IMR-90 (cell line): Measurements from ENCODE around the gene SLC5A11. TPM values are rescaled to one million over a fixed set of nuclear protein-coding genes. Genes with fewer than 3 reads are reported as not detected.

ENCODE experiments used
- ATAC-seq: fragments of 200-7000 bp; cut with Tn5 transposase; 2 replicates; pipeline ENCODE4 v1.9.1; 2020; ENCODE audit warnings: low read depth, mild to moderate bottlenecking, moderate library complexity
- BruUV-seq: library from RNA; stranded (reverse); fragments of 400-500 nt; replicated peaks from 2 replicates; lab custom pipeline; 2021; lab: Mats Ljungman, UMichigan
- CTCF ChIA-PET: fragments of 300-600 bp; formaldehyde crosslinking; extraction: SDS; loops from one replicate; lab custom pipeline; 2021; ENCODE audit warnings: antibody characterized with exemption; lab: Yijun Ruan, JAX
- POLR2A ChIA-PET: fragments of 300-600 bp; sonication (Branson Sonifier 250); formaldehyde crosslinking; loops from one replicate; lab custom pipeline; 2022; ENCODE audit warnings: antibody characterized with exemption; ENCODE audit not compliant: unreplicated experiment; lab: Charles Lee
- DNase-seq: peaks from one replicate; pipeline ENCODE4 v3.0.0; 2013
- H2AFZ ChIP-seq: replicated peaks from 2 replicates; pipeline ENCODE3; 2013; ENCODE audit warnings: low read length, mild to moderate bottlenecking; ENCODE audit not compliant: poor library complexity
- H2AK5ac ChIP-seq: 2 replicates; pipeline ENCODE4 v1.6.1; 2013; ENCODE audit warnings: low read depth, low read length, inconsistent platforms
- H2AK9ac ChIP-seq: replicated peaks from 2 replicates; pipeline ENCODE3; 2013; ENCODE audit warnings: mild to moderate bottlenecking, low read depth, low read length, moderate library complexity; ENCODE audit not compliant: poor library complexity
- H2BK120ac ChIP-seq: 2 replicates; pipeline ENCODE4 v1.6.1; 2013; ENCODE audit warnings: low read depth, low read length, inconsistent platforms
- H2BK15ac ChIP-seq: 3 replicates; pipeline ENCODE4 v1.6.1; 2013; ENCODE audit warnings: low read depth, low read length, inconsistent platforms
- H2BK20ac ChIP-seq: 2 replicates; pipeline ENCODE4 v1.6.1; 2013; ENCODE audit warnings: low read depth, mild to moderate bottlenecking, inconsistent platforms, low read length, moderate library complexity
- H2BK5ac ChIP-seq: 2 replicates; pipeline ENCODE4 v1.6.1; 2013; ENCODE audit warnings: mild to moderate bottlenecking, low read depth, low read length, inconsistent platforms; ENCODE audit not compliant: poor library complexity, severe bottlenecking
- H3K14ac ChIP-seq: replicated peaks from 2 replicates; pipeline ENCODE4 v1.6.1; 2013; ENCODE audit warnings: low read depth, low read length, inconsistent platforms
- H3K18ac ChIP-seq: 2 replicates; pipeline ENCODE4 v1.6.1; 2013; ENCODE audit warnings: low read depth, low read length, control low read depth
- H3K23ac ChIP-seq: 2 replicates; pipeline ENCODE4 v1.6.1; 2013; ENCODE audit warnings: low read depth, low read length, inconsistent platforms
- H3K27ac ChIP-seq: 2 replicates; pipeline ENCODE4 v1.5.1; 2013; ENCODE audit warnings: mild to moderate bottlenecking, control low read depth, low read length; ENCODE audit not compliant: insufficient read depth
- H3K27me3 ChIP-seq: 2 replicates; pipeline ENCODE4 v1.6.1; 2013; ENCODE audit warnings: low read length; ENCODE audit not compliant: control insufficient read depth, insufficient read depth
- H3K36me3 ChIP-seq: 2 replicates; pipeline ENCODE4 v1.6.1; 2013; ENCODE audit warnings: low read length, mixed read lengths; ENCODE audit not compliant: control insufficient read depth, insufficient read depth
- H3K4ac ChIP-seq: 2 replicates; pipeline ENCODE4 v1.6.1; 2013; ENCODE audit warnings: low read depth, low read length, inconsistent platforms
- H3K4me1 ChIP-seq: 2 replicates; pipeline ENCODE4 v1.6.1; 2013; ENCODE audit warnings: low read length, mixed read lengths; ENCODE audit not compliant: control insufficient read depth, insufficient read depth
- H3K4me2 ChIP-seq: 2 replicates; pipeline ENCODE4 v1.6.1; 2013; ENCODE audit warnings: low read depth, mild to moderate bottlenecking, control low read depth, low read length, moderate library complexity
- H3K4me3 ChIP-seq: 2 replicates; pipeline ENCODE4 v1.5.1; 2013; ENCODE audit warnings: low read depth, mild to moderate bottlenecking, control low read depth, low read length, moderate library complexity; ENCODE audit not compliant: insufficient read depth
- H3K56ac ChIP-seq: 2 replicates; pipeline ENCODE4 v1.6.1; 2013; ENCODE audit warnings: low read length, inconsistent platforms; ENCODE audit not compliant: insufficient read depth; ENCODE audit errors: extremely low read depth
- H3K79me1 ChIP-seq, 2 experiments: 2 replicates each; pipeline ENCODE4 v1.6.1; 2013; ENCODE audit warnings: low read length in 2 of 2, inconsistent platforms in 1 of 2, low read depth in 1 of 2
- H3K9ac ChIP-seq: 2 replicates; pipeline ENCODE4 v1.6.1; 2013; ENCODE audit warnings: low read depth, low read length, control low read depth
- H3K9me1 ChIP-seq: 2 replicates; pipeline ENCODE4 v1.6.1; 2013; ENCODE audit warnings: low read length, inconsistent platforms; ENCODE audit not compliant: insufficient read depth
- H3K9me3 ChIP-seq: 2 replicates; pipeline ENCODE4 v1.6.1; 2013; ENCODE audit warnings: low read length; ENCODE audit not compliant: control insufficient read depth, insufficient read depth
- H4K20me1 ChIP-seq: 2 replicates; pipeline ENCODE4 v1.6.1; 2013; ENCODE audit warnings: low read length, inconsistent platforms; ENCODE audit not compliant: insufficient read depth
- H4K5ac ChIP-seq: 2 replicates; pipeline ENCODE4 v1.6.1; 2013; ENCODE audit warnings: mild to moderate bottlenecking, low read depth, low read length, control low read depth
- H4K8ac ChIP-seq, 2 experiments: 2 replicates each; pipeline ENCODE4 v1.6.1; 2013; ENCODE audit warnings: low read depth in 2 of 2, low read length in 2 of 2, control low read depth in 1 of 2, inconsistent platforms in 1 of 2
- H4K91ac ChIP-seq: 2 replicates; pipeline ENCODE4 v1.6.1; 2013; ENCODE audit warnings: low read depth, low read length, inconsistent platforms; ENCODE audit not compliant: insufficient read depth
- CEBPB ChIP-seq: IDR thresholded peaks from 2 replicates; pipeline ENCODE4 v1.6.1; 2012; ENCODE audit warnings: low read depth, low read length, improper control_type of control experiment
- CHD1 ChIP-seq: IDR thresholded peaks from 2 replicates; pipeline ENCODE4 v1.6.1; 2012; ENCODE audit warnings: low read depth, low read length, improper control_type of control experiment
- MAFK ChIP-seq: IDR thresholded peaks from 2 replicates; pipeline ENCODE4 v1.6.1; 2012; ENCODE audit warnings: low read depth, low read length, improper control_type of control experiment
- WGBS, 2 experiments: methylation state at CpG; one replicate each; pipeline versions ENCODE4 v1.1.5 to v1.1.7; 2013; ENCODE audit warnings: missing lambda C conversion rate in 2 of 2; ENCODE audit not compliant: insufficient read length in 1 of 2; ENCODE audit errors: extremely low coverage in 2 of 2; 5-methylcytosine and 5-hydroxymethylcytosine counted together
- dilution Hi-C: fragments of 300-500 bp; cut with HindIII; formaldehyde crosslinking; loops from one replicate; pipeline ENCODE4 v1.14.3; 2018; ENCODE audit warnings: low sequenced_read_pairs; ENCODE audit not compliant: unreplicated experiment
- in situ Hi-C: fragments of 300-500 bp; cut with MboI; formaldehyde crosslinking; loops from 3 replicates; pipeline ENCODE4 v1.14.3; 2019; ENCODE audit warnings: low sequenced_read_pairs, inconsistent platforms, mixed read lengths
- intact Hi-C: fragments of 100-400 bp; cut with micrococcal nuclease; formaldehyde crosslinking; loops from 2 replicates; pipeline ENCODE4 v1.10.0; 2022
- polyA plus RNA-seq, 3 experiments: library from polyadenylated mRNA; depleted of rRNA; stranded (reverse); fragments of >200 nt; gene quantifications; 2 replicates each; pipeline ENCODE4 v1.2.3, GENCODE V29; 2012; ENCODE audit warnings: low replicate concordance in 1 of 3
- total RNA-seq: library from RNA; depleted of rRNA; stranded (reverse); fragments of >200 nt; gene quantifications from 2 replicates; pipeline ENCODE4 v1.2.3, GENCODE V29; 2012
- TF ChIP-seq, protein P1 (sequence below): conservative IDR thresholded peaks from 2 replicates; pipeline ENCODE4 v1.5.1; 2012; ENCODE audit warnings: mild to moderate bottlenecking, low read depth, low read length, improper control_type of control experiment

SLC5A11 gene
- total and polyA plus RNA-seq, 2 of the 4 experiments (the other 2 are of a cell fraction) = under 0.01 TPM; not detected in 1

GRCh38 chr16:24861461-24861860, 15.7 kb downstream of the SLC5A11 start:
- no peaks in the 10 kb centered on the region for H3K36me3 ChIP-seq
- H3K9me1 ChIP-seq = peaks cover 4% of the 10 kb centered on the region
- ATAC-seq (no peak), DNase-seq (no peak)
- TF ChIP-seq CHD1 (no peak), CEBPB (no peak), MAFK (no peak)
- TF ChIP-seq, protein P1, sequence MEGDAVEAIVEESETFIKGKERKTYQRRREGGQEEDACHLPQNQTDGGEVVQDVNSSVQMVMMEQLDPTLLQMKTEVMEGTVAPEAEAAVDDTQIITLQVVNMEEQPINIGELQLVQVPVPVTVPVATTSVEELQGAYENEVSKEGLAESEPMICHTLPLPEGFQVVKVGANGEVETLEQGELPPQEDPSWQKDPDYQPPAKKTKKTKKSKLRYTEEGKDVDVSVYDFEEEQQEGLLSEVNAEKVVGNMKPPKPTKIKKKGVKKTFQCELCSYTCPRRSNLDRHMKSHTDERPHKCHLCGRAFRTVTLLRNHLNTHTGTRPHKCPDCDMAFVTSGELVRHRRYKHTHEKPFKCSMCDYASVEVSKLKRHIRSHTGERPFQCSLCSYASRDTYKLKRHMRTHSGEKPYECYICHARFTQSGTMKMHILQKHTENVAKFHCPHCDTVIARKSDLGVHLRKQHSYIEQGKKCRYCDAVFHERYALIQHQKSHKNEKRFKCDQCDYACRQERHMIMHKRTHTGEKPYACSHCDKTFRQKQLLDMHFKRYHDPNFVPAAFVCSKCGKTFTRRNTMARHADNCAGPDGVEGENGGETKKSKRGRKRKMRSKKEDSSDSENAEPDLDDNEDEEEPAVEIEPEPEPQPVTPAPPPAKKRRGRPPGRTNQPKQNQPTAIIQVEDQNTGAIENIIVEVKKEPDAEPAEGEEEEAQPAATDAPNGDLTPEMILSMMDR = no peak
- H3K9me3 ChIP-seq = peaks cover 5% of the 10 kb centered on the region
- no TSS peak for BruUV-seq
- dilution Hi-C loops = no loop called here
- no peaks in the 10 kb centered on the region for H4K20me1 ChIP-seq
- no peak overlapping the region for H4K91ac ChIP-seq
- no peak overlapping the region for H3K4me2 ChIP-seq
- no peak overlapping the region for H3K56ac ChIP-seq
- H3K4me3 ChIP-seq = no peak overlapping the region
- no peak overlapping the region for H2AK5ac ChIP-seq
- H3K27me3 ChIP-seq = peaks cover 5% of the 10 kb centered on the region
- WGBS, 2 experiments = no CpG with 5 or more reads among the region's 1 CpG
- ChIA-PET POLR2A (no interaction called here), CTCF (no interaction called here)
- no peak overlapping the region for H2AFZ ChIP-seq
- no peak overlapping the region for H3K14ac ChIP-seq
- H3K79me1 ChIP-seq = no peaks in the 10 kb centered on the region
- H2AK9ac ChIP-seq = no peak overlapping the region
- intact Hi-C loops = no loop called here
- in situ Hi-C loops = no loop called here
- no peak overlapping the region for H3K4ac ChIP-seq
- no peak overlapping the region for H3K27ac ChIP-seq
- H3K9ac ChIP-seq = no peak overlapping the region
- no peak overlapping the region for H2BK120ac ChIP-seq
- H4K8ac ChIP-seq = no peak overlapping the region
- H3K23ac ChIP-seq = no peak overlapping the region
- no peak overlapping the region for H4K5ac ChIP-seq
- no peak overlapping the region for H2BK20ac ChIP-seq
- H2BK15ac ChIP-seq = no peak overlapping the region
- no peaks in the 10 kb centered on the region for H3K4me1 ChIP-seq
- no peak overlapping the region for H3K18ac ChIP-seq
- no peak overlapping the region for H2BK5ac ChIP-seq
